ENCODE measurements around the gene SEC22A. TPM values are rescaled to one million over a fixed set of nuclear protein-coding genes. Genes with fewer than 3 reads are reported as not detected.
A peak's percentile ranks its signal among the peaks of the same experiment; 100 is the strongest.

The SEC22A gene
- total and polyA plus RNA-seq, 2 of the 13 experiments (the other 11 are each of a cell fraction or from before 2014, with no cell fraction given): 14.1 to 17.3 TPM

DNA sequence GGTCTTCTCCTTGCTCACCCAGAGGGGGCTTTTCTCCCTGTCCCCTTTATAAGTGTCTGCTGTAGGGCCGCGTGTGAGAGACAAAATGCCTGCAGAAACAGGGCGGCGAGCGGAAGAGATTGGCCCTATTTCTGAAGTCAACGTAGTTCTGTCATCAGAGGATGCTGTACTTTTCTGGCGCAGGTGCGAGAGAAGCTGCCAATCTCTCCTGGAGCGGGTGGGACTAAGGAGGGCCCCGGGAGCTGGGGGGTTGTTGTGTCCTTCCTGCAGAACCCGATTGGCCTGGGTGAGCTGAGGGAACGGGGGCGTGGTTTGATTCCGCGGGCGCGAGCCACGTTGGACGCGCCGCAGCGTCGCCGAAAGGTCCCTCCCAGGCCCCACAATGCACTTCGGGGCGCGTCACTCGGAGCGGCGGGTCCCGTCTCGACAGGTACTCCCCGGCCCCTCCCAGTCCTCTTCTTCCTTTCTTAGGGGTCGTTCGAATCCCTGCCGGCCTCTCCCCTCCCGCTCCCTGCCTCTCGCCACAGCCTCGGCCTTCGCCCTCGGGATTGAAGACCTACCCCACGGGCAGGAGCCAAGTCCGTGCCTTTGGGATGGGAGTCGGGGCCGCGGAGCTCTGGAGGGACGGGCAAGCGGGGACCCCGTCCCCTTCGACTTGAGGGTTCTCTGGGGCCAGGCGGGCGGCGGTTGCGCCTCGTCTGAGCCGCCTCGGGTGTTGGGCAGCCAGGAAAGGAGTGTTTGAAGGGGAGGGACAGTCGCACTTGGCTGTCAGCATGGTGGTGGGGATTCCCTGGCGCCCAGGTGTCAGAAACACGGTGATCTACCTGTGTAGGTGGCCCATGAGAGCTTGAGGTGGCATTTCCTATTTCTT, at the start of gene SEC22A (continued):
- TF ChIP-seq ZFP62 (CRISPR knock-in tag; IDR thresholded peaks at IDR 0.05) (no peak), POLR2G (IDR thresholded peaks at IDR 0.05; ENCODE audit: low read depth, low read length) (peak; percentile 87), ZNF577 (CRISPR knock-in tag; IDR thresholded peaks at IDR 0.05; ENCODE audit: borderline replicate concordance, low read depth) (no peak), ELF1 (CRISPR knock-in tag; IDR thresholded peaks at IDR 0.05) (peak; percentile 14; the same call in 1 of the 2 replicates), ZNF337 (CRISPR knock-in tag; IDR thresholded peaks at IDR 0.05; ENCODE audit: borderline replicate concordance, low read depth) (no peak), CBX5 (CRISPR knock-in tag; IDR thresholded peaks at IDR 0.05; ENCODE audit: borderline replicate concordance) (no peak), NBN (conservative IDR thresholded peaks at IDR 0.05) (no peak), GLI4 (CRISPR knock-in tag; IDR thresholded peaks at IDR 0.05; ENCODE audit: borderline replicate concordance) (no peak), ZBTB3 (CRISPR knock-in tag; IDR thresholded peaks at IDR 0.05; ENCODE audit: borderline replicate concordance, low read depth) (no peak), HOXA5 (CRISPR knock-in tag; IDR thresholded peaks at IDR 0.05) (no peak), NFIB (CRISPR knock-in tag; IDR thresholded peaks at IDR 0.05; ENCODE audit: borderline replicate concordance) (no peak), ZNF652 (CRISPR knock-in tag; IDR thresholded peaks at IDR 0.05; ENCODE audit: borderline replicate concordance, low read depth) (no peak), ZEB1 (IDR thresholded peaks at IDR 0.05; ENCODE audit: insufficient replicate concordance, low read depth) (peak; percentile 19), ZNF773 (CRISPR knock-in tag; IDR thresholded peaks at IDR 0.05; ENCODE audit: borderline replicate concordance) (no peak), SNAI1 (CRISPR knock-in tag; IDR thresholded peaks at IDR 0.05; ENCODE audit: borderline replicate concordance) (no peak), ZNF746 (CRISPR knock-in tag; IDR thresholded peaks at IDR 0.05) (no peak), ZNF556 (CRISPR knock-in tag; IDR thresholded peaks at IDR 0.05; ENCODE audit: borderline replicate concordance) (no peak), ZMYM2 (CRISPR knock-in tag; IDR thresholded peaks at IDR 0.05) (no peak)
- TF ChIP-seq, protein P1, sequence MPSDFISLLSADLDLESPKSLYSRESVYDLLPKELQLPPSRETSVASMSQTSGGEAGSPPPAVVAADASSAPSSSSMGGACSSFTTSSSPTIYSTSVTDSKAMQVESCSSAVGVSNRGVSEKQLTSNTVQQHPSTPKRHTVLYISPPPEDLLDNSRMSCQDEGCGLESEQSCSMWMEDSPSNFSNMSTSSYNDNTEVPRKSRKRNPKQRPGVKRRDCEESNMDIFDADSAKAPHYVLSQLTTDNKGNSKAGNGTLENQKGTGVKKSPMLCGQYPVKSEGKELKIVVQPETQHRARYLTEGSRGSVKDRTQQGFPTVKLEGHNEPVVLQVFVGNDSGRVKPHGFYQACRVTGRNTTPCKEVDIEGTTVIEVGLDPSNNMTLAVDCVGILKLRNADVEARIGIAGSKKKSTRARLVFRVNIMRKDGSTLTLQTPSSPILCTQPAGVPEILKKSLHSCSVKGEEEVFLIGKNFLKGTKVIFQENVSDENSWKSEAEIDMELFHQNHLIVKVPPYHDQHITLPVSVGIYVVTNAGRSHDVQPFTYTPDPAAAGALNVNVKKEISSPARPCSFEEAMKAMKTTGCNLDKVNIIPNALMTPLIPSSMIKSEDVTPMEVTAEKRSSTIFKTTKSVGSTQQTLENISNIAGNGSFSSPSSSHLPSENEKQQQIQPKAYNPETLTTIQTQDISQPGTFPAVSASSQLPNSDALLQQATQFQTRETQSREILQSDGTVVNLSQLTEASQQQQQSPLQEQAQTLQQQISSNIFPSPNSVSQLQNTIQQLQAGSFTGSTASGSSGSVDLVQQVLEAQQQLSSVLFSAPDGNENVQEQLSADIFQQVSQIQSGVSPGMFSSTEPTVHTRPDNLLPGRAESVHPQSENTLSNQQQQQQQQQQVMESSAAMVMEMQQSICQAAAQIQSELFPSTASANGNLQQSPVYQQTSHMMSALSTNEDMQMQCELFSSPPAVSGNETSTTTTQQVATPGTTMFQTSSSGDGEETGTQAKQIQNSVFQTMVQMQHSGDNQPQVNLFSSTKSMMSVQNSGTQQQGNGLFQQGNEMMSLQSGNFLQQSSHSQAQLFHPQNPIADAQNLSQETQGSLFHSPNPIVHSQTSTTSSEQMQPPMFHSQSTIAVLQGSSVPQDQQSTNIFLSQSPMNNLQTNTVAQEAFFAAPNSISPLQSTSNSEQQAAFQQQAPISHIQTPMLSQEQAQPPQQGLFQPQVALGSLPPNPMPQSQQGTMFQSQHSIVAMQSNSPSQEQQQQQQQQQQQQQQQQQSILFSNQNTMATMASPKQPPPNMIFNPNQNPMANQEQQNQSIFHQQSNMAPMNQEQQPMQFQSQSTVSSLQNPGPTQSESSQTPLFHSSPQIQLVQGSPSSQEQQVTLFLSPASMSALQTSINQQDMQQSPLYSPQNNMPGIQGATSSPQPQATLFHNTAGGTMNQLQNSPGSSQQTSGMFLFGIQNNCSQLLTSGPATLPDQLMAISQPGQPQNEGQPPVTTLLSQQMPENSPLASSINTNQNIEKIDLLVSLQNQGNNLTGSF (CRISPR knock-in tag; IDR thresholded peaks at IDR 0.05): no peak
- TF ChIP-seq, protein P2, sequence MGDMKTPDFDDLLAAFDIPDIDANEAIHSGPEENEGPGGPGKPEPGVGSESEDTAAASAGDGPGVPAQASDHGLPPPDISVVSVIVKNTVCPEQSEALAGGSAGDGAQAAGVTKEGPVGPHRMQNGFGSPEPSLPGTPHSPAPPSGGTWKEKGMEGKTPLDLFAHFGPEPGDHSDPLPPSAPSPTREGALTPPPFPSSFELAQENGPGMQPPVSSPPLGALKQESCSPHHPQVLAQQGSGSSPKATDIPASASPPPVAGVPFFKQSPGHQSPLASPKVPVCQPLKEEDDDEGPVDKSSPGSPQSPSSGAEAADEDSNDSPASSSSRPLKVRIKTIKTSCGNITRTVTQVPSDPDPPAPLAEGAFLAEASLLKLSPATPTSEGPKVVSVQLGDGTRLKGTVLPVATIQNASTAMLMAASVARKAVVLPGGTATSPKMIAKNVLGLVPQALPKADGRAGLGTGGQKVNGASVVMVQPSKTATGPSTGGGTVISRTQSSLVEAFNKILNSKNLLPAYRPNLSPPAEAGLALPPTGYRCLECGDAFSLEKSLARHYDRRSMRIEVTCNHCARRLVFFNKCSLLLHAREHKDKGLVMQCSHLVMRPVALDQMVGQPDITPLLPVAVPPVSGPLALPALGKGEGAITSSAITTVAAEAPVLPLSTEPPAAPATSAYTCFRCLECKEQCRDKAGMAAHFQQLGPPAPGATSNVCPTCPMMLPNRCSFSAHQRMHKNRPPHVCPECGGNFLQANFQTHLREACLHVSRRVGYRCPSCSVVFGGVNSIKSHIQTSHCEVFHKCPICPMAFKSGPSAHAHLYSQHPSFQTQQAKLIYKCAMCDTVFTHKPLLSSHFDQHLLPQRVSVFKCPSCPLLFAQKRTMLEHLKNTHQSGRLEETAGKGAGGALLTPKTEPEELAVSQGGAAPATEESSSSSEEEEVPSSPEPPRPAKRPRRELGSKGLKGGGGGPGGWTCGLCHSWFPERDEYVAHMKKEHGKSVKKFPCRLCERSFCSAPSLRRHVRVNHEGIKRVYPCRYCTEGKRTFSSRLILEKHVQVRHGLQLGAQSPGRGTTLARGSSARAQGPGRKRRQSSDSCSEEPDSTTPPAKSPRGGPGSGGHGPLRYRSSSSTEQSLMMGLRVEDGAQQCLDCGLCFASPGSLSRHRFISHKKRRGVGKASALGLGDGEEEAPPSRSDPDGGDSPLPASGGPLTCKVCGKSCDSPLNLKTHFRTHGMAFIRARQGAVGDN (CRISPR knock-in tag; IDR thresholded peaks at IDR 0.05): peak; percentile 92
